HG03457 (cell line): Measurements from ENCODE around the gene LRATD1.

Source experiments
- ATAC-seq: cut with Tn5 transposase; IDR thresholded peaks from one replicate; pipeline ENCODE4 v1.9.1; 2021; ENCODE audit warnings: moderate number of reproducible peaks; ENCODE audit not compliant: unreplicated experiment

Gene LRATD1

DNA sequence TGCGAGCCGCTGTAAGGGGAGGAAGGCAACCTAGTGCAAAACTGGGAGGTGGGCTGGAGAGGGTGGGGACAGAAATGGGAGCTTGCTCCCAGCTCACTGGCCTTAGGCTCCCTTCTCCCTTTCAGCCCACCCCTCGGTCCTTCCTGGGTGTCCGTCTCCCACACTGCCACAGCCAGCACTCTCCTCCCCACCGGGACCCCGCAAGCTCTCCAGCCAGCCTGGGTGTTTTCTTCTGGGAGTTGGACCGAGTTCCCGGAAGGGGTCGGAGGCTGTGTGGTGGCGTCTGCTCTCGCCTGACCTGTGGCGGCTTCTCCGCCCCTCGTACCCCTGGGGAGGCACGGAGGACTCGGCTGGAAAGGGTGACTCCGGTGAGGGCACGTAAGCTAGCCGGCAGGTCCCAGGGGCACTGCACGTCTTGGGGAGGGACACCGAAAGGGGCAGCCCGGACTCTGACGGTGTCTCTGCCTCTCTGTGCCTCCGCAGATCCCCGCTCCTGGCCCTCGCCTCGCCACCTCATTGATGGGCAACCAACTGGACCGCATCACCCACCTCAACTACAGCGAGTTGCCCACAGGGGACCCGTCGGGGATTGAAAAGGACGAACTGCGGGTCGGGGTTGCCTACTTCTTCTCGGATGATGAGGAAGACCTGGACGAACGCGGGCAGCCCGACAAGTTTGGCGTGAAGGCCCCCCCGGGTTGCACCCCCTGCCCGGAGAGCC lies 1.1 kb downstream of the LRATD1 start:
- no peak for ATAC-seq

DNA sequence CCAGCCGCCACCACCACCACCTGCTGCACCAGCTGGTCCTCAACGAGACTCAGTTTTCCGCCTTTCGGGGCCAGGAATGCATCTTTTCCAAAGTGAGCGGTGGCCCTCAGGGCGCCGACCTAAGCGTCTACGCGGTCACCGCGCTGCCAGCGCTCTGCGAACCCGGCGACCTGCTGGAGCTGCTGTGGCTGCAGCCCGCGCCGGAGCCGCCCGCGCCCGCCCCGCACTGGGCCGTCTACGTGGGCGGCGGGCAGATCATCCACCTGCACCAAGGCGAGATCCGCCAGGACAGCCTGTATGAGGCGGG lies 1.6 kb downstream of the LRATD1 start:
- ATAC-seq, result no peak

DNA sequence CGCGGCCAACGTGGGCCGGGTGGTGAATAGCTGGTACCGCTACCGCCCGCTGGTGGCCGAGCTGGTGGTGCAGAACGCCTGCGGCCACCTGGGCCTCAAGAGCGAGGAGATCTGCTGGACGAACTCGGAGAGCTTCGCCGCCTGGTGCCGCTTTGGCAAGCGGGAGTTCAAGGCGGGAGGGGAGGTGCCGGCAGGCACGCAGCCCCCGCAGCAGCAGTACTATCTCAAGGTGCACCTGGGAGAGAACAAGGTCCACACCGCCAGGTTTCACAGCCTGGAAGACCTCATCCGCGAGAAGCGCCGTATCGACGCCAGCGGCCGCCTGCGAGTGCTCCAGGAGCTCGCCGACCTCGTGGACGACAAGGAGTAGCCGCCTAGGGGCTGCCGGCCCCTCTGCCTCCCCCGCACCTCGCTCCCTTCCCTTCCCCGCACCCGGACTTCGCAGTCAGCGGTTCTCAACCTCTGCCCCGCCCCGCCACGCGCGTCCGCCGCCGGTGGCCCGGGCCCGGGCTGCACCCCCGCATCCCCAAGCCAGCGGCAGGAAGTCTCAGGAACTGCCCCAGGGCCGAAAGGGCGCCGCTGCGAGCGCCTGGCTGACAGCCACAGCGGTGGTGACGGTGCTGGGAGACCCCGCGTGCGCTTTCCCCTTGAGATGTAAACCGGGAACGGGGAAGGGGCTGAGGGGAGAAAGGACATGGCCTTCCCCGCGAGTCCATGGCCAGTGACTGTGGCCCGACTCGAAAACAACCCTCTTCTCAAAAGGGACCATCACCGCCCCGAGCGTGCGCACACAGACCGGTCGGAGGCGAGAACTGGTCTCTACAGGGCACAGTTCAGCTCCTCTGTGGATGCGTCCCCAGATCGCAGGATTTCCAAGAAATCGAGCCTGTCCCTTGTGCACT lies 2.2 kb downstream of the LRATD1 start:
- no peak for ATAC-seq

DNA sequence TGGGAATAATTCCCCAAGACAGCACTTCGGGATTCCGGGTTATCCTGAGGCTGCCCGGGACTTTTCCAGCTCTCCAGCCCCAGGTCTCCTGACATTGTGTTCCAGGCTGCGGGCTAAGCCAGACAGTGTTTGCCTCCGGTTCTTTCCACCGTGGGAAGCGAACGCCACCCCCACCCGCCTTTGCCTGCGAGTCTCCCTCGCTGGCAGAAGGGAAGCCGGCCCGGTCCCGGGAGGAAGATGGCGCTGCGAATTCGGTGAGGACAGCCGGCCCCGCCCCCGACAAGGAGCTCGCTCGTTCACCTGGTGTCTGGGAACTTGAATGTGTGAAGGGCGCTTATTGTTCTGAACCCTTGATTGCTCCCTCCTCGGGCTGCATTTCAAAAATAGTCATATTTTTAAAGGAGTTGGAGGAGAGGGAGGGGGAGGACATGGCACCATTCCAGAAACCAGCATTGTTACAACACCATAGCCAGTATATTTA lies 2.9 kb downstream of the LRATD1 start:
- ATAC-seq, result no peak

DNA sequence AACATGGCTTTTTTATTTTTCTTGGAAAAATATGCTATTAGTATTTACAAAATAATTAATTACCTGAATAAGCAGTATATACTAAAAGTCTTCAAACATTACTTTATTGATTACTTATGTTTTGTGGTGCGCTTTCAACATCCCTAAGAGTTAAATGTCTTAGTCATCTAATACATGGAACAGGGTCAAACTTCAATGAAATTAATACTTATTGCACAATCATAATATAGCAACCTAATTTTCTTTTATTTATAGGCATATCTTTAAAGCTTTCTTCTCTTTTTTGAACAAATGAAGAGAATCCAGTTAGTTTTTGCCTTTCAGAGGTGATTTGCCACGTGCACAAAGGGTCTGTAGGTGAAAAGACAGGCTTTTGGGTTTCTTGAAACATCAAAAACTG lies 6.0 kb downstream of the LRATD1 start:
- no peak for ATAC-seq

DNA sequence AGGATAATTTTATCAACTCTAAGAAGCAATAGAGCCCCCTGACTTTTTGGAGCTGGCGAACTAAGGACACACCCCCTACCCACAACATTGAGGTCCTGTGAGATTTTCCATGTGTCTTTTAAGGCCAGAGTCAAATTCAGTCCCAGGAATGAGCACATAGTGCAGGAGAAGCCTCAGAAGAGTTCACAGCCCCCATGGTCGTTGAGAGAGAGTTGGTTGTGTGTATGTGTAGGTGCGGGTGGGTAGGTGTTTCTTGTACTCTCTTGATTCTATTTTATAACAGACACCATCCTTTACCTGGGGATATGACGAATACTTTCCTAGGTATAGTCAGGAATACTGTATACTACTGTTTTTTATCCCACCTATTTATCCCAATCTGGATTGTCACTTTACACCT lies 8.6 kb downstream of the LRATD1 start:
- no peak for ATAC-seq

DNA sequence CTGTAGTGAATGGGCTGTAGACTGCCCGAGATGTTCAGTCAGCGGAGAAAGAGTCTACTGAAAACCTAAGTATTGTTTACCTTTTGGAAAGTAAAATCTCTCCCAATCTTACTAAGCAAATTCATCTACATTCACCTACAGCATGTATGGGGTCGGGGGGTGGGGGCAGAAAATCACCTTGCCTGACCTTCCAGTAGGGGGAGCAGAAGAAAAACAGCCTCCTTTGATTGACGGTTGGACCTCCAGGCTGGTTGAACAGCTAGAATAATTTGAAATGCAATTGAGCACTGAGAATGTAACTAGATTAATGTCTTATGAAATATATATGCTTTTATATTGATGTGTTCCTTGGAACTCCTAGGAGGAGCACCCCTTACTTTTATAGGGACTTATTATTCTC lies 10.0 kb downstream of the LRATD1 start:
- ATAC-seq, result no peak

DNA sequence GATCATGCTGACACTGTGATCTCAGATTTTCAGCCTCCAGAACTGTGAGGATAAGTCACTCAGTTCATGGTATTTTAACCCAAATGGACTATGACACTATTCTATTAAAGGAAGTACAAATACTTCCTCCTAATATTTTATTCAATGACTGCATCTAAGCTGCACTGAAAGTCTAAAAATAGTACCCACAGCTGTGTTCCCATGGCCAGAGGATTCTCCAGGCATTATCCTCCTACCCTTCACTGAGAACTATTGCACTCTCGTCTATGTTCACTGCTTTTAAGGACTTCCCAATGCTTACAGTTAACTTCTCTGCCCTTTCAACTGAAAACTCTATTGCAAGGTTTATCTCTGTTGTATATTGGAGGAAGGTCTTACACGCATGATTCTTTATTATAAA lies 15.2 kb downstream of the LRATD1 start:
- ATAC-seq, result no peak

DNA sequence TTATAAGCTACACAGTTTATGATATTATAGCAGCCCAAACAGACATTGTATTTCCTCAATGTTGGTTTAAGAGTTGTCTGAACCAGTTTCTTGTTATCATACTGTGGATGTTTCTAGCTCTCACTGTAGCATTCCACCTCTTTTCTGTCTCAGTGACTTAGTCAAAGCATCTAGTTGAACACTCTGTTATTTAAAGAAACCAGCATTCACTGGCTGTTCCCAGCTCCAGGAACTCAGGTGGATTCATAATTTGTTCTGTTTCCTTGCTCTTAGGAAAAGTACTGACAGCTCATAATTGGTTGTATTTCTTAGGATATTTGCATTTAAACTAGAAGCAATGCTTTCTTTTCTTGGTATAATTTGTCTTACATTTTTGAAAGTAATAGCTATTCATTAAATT lies 17.5 kb downstream of the LRATD1 start:
- ATAC-seq, result no peak

DNA sequence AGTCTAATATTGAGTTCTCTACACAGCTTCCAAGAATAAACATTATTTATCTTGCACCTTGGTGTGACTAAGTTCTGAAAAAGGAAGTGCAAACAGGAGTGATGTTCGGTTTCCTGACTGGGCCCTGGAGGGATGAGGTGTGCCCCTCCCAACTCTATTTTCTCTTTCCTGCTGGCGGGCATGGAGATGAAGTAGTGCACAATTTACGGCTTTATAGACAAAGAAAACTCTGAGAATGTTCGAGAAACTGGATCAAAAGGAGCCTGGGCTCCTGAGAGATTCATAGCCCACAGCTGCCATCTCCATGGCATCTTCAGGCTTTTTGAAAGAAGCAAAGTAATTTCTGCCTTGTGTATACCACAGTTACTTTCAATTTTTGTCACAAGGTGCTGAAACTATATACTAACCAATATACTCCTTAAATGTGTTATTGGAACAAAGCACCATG lies 22.3 kb downstream of the LRATD1 start:
- peak; percentile 94 for ATAC-seq

DNA sequence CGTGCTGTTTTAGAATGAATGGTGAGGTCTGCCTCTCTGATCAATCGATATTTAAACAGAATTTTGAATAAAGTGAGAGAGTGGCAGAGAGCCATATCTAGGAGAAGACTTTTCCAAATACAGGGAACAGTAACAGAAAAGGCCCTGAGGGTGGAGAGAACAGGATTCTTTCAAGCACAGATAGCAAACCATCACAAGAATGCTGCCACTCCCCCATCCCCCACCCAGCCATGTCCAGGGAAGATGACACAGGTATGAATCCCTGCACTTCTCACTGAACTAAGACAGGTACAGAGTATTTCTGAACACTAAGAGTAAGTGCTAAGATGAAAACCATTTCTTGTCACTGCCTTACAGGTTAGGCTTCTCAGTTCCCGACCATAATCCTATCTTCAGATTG lies 23.6 kb downstream of the LRATD1 start:
- ATAC-seq, result no peak

DNA sequence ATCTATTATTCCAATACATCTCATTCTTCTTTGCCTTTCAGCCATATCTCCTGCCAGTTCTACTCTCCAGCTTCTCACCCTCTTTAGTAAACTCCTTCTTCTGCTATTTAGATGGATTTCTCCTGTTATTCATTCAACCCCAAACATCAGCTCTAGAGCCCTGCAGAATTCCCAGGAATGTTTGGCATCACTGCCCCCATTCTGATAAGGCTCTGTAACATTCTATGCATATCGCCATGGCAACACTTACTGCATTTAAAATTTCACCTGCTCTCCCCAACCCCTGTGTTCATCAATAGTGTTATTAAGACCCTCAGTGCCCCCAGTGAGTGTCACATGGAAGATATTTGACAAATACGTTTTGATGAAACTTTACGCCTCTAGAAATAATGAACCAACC lies 28.6 kb downstream of the LRATD1 start:
- no peak for ATAC-seq

DNA sequence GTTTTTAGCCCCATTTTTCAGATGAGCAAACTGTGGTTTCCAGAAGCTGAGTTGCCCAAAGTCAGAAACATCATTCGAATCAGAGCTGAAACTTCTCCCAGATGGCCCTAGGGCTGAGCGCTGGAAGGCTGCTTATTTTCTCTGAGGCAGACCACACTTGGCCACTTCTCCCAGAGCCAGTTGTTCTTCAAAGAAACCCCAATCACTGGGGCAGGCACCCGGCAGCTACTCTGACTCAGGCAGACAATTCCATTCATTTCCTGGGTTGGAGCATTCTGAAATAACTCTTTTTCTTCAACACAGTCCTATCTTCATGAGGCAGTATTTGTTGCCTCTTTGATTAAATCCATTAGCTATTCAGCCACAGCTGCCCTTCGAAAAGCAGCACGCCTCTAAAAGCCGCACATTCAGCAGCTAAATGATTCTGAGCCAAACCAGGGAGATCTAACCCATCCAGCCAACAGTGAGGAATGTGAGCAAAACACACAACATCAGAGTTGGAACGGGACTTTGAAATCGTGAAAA lies 40.9 kb downstream of the LRATD1 start:
- ATAC-seq, result no peak

DNA sequence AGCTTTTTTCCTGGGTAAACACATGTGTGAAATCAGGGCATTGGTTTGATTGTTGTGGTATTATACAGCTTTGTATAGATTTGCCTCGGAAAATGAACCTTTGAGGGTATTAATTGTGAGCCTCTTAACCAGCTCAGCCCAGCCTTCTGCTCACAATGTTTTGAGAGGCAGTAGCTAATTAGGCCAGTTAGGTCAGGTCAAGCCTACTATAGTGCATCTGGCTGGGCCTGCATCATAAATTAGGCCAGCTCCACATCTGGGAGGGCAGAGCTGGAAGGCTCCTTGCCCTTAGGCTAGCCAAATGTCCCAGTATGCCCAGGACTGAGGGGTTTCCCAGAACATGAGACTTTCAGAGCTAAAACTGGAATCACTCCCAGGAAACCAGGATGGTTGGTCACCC lies 43.0 kb downstream of the LRATD1 start:
- ATAC-seq, result no peak

DNA sequence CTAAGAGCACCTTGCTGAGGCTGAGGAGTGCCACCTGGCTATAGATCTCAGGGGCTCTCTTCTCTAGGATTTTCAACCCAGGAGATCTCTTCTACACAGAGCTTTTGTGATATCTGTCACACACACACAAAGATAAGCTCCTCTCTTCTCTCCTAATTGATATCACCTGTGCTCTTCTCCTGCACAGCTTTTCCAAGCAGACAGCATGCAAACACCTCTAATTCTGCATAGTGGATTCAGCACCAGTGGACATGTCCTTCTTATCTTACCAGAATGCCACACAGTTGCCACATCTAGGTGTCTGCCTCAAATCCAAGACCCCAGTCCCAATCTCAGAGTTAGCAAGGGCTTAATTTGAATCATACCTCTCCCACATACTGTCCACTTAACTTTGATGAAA lies 43.9 kb downstream of the LRATD1 start:
- no peak for ATAC-seq

DNA sequence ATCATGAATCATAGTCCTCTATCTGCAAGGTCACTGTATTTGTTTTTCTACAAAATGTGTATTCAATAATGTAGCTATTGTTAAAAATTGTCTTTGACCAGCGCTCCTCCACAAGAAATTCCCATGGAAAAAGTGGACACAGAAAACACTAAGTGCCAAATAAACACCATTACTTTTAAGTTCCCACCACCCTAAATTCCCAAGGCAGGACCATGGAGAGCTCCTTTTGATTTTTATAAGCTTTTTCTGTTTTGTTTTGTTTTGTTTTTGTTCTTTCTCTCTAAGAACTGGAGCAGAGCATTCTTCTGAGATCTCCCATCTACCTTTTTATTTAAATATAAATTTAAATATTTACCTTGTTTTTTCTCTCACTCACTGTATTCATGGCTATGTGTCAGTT lies 44.5 kb downstream of the LRATD1 start:
- no peak for ATAC-seq

DNA sequence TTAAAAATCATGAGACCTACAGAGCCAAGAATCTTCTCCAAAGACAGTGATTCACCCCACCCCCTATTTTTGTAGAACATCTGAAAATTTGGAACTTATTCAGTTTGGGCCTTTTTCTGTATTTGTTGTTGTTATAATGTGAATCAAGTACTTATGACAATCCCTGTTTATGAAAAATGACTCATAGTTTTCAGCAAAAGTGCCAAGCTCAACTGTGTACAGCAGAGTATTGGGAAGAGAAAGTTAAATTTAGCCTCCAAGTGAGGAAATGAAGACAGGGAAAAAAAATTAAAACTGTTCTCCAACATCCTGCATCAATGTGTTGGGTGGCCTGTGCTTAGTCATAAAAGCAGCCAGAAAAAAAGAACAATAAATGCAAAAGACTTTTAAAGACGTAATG lies 46.2 kb downstream of the LRATD1 start:
- ATAC-seq, result no peak

DNA sequence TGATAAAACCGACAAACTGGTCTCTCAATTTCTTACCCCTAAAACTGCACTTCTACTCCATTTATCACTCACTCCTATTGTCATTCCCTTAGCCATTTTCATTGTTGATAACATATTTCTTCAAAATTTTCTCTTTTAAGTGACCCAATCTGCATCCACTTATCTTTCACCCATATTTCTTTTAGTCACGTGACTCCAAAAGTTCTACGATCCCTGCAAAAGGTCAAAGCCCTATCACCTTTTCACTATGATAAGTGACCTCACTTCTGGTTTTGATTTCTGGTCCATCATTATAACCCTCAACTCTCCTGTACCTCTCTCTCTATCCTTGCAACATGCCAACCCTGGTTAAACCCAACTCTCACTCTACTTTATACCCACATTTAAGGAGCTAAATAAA lies 49.1 kb downstream of the LRATD1 start:
- no peak for ATAC-seq
